Measurements from ENCODE around the gene RFPL3. TPM values are rescaled to one million over a fixed set of nuclear protein-coding genes. Genes with fewer than 3 reads are reported as not detected.
"Not testable (repeated sequence)": the region's sequence is repeated elsewhere in the genome, so short reads cannot be mapped to it uniquely, and the experiment has no call there.

RFPL3 gene
- total and polyA plus RNA-seq, 8 donors: not detected

- Histone ChIP-seq H3K36me3 (no peaks in the 10 kb centered on the region), H3K4me3 (no peak overlapping the region), H3K9me3 (no peaks in the 10 kb centered on the region), H3K27me3 (peaks cover 0 to 80% (median 7%) of the 10 kb centered on the region in 3 donors), H3K27ac (no peak overlapping the region), H3K4me1 (peaks cover 0 to 5% (median 0%) of the 10 kb centered on the region in 4 donors)
- TF ChIP-seq EP300 (IDR thresholded peaks at IDR 0.05): no peak
- TF ChIP-seq POLR2A (IDR thresholded peaks at IDR 0.05): no peak
- TF ChIP-seq CTCF (IDR thresholded peaks at IDR 0.05): no peak
- TF ChIP-seq POLR2AphosphoS5 (IDR thresholded peaks at IDR 0.05): no peak
- 54 to 65% (median 58%) methylated on average over 10 of the region's 10 CpGs for WGBS, 5 donors
- intact Hi-C loops (cut with DNase I; ENCODE audit: low total_unique reads): no loop called here
- peak in 1 of 2 donors; percentile 14 for DNase-seq
Observed at GRCh38 chr22:32336771-32337424, 20.8 kb upstream of the RFPL3 start.

- H3K36me3 ChIP-seq; H3K9me3 ChIP-seq; H3K27ac ChIP-seq; intact Hi-C loops (cut with DNase I; ENCODE audit: low total_unique reads); H3K4me3 ChIP-seq; DNase-seq; H3K4me1 ChIP-seq: not testable (repeated sequence)
- 55 to 64% (median 59%) methylated on average over 6 of the region's 6 CpGs for WGBS, 5 donors
- peaks cover 0 to 75% (median 3%) of the 10 kb centered on the region in 3 donors for H3K27me3 ChIP-seq
Observed at GRCh38 chr22:32337425-32337824, 20.2 kb upstream of the RFPL3 start.

- no peak overlapping the region for H3K4me3 ChIP-seq
- WGBS, 5 donors: 84 to 87% (median 85%) methylated on average over 10 of the region's 10 CpGs
Observed at GRCh38 chr22:32338757-32339156, 18.9 kb upstream of the RFPL3 start.

GRCh38 chr22:32339190-32340012 is 18.3 kb upstream of the RFPL3 start:
- DNase-seq: peak in 1 of 2 donors; percentile 10
- no peaks in the 10 kb centered on the region for H3K36me3 ChIP-seq
- TF ChIP-seq POLR2A (IDR thresholded peaks at IDR 0.05): no peak
- TF ChIP-seq POLR2AphosphoS5 (IDR thresholded peaks at IDR 0.05): no peak
- no peak for TF ChIP-seq EP300 (IDR thresholded peaks at IDR 0.05)
- TF ChIP-seq CTCF (IDR thresholded peaks at IDR 0.05): no peak
- intact Hi-C loops (cut with DNase I; ENCODE audit: low total_unique reads): no loop called here
- 85 to 90% (median 87%) methylated on average over 22 to 23 of the region's 23 CpGs for WGBS, 5 donors
- peaks cover 0 to 5% (median 0%) of the 10 kb centered on the region in 4 donors for H3K4me1 ChIP-seq
- H3K4me3 ChIP-seq: no peak overlapping the region
- H3K9me3 ChIP-seq: no peaks in the 10 kb centered on the region
- H3K27me3 ChIP-seq: peaks cover 0 to 63% (median 2%) of the 10 kb centered on the region in 3 donors
- no peak overlapping the region for H3K27ac ChIP-seq

More at GRCh38 chr22:32338757-32339156, 18.9 kb upstream of the RFPL3 start:
- Histone ChIP-seq H3K4me1 (peaks cover 0 to 5% (median 0%) of the 10 kb centered on the region in 4 donors), H3K27ac (no peak overlapping the region), H3K36me3 (no peaks in the 10 kb centered on the region), H3K9me3 (no peaks in the 10 kb centered on the region), H3K27me3 (peaks cover 0 to 66% (median 2%) of the 10 kb centered on the region in 3 donors)
- intact Hi-C loops (cut with DNase I; ENCODE audit: low total_unique reads): no loop called here
- DNase-seq: no peak
- TF ChIP-seq CTCF (IDR thresholded peaks at IDR 0.05) (no peak), POLR2A (IDR thresholded peaks at IDR 0.05) (no peak), POLR2AphosphoS5 (IDR thresholded peaks at IDR 0.05) (no peak), EP300 (IDR thresholded peaks at IDR 0.05) (no peak)
